Progenitor cell of endocrine pancreas (in vitro differentiated cells): ENCODE results near the gene NEO1. TPM values are rescaled to one million over a fixed set of nuclear protein-coding genes. Genes with fewer than 3 reads are reported as not detected.

ENCODE experiments used
- DNase-seq: peaks from one replicate; pipeline ENCODE4 v3.0.0; 2021; ENCODE audit warnings: low spot score; ENCODE audit not compliant: unreplicated experiment
- H3K27ac Mint-ChIP-seq: 2 replicates; pipeline ENCODE4 v1.8.0; 2021; ENCODE audit warnings: mild to moderate bottlenecking, moderate library complexity, mixed read lengths
- H3K27me3 Mint-ChIP-seq: 2 replicates; pipeline ENCODE4 v1.8.0; 2021; ENCODE audit warnings: mixed read lengths
- H3K36me3 Mint-ChIP-seq: 2 replicates; pipeline ENCODE4 v1.8.0; 2022; ENCODE audit warnings: mixed read lengths; ENCODE audit not compliant: insufficient read depth
- H3K4me1 Mint-ChIP-seq: 2 replicates; pipeline ENCODE4 v1.8.0; 2021; ENCODE audit warnings: low read depth, mixed read lengths
- H3K4me3 Mint-ChIP-seq: 2 replicates; pipeline ENCODE4 v1.8.0; 2021; ENCODE audit warnings: low read depth, mild to moderate bottlenecking, moderate library complexity, mixed read lengths
- H3K9me3 Mint-ChIP-seq: 2 replicates; pipeline ENCODE4 v1.8.0; 2021; ENCODE audit warnings: low read depth, mixed read lengths
- total RNA-seq: library from RNA; stranded (reverse); gene quantifications from 2 replicates; pipeline ENCODE4 v1.2.1, GENCODE V29; 2021
- TF ChIP-seq, protein P1 (sequence below): fragments of 200-600 bp; sonication (generic); IDR thresholded peaks from one replicate; pipeline ENCODE4 v1.5.0; 2021; ENCODE audit warnings: antibody characterized with exemption, mild to moderate bottlenecking; ENCODE audit not compliant: unreplicated experiment

Gene NEO1
- total RNA-seq, 1 donor from 2014 or later, result 118 TPM

DNA sequence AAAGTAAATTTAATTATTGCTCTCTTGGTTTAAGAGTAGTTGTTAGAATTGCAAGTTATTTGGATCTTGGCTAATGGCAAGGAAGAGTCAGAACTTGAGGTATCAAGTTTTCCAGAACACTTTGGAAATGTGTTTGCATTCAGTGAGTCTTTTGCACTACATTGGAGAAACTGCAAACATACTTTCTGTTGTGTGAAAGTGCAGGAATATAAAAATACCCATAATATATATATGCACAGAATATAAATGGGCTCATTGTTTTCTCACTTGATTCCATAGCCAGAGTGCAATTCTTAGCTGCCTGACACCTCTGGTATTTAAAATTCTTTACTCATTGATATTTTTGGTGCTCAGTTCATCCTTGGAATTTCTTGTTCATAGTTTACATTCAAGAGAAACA, 223.6 kb downstream of the NEO1 start:
- no peak for DNase-seq
- H3K27ac Mint-ChIP-seq, result no peak overlapping the region
- H3K9me3 Mint-ChIP-seq, result no peaks in the 10 kb centered on the region
- peaks cover 12% of the 10 kb centered on the region for H3K36me3 Mint-ChIP-seq
- TF ChIP-seq, protein P1, sequence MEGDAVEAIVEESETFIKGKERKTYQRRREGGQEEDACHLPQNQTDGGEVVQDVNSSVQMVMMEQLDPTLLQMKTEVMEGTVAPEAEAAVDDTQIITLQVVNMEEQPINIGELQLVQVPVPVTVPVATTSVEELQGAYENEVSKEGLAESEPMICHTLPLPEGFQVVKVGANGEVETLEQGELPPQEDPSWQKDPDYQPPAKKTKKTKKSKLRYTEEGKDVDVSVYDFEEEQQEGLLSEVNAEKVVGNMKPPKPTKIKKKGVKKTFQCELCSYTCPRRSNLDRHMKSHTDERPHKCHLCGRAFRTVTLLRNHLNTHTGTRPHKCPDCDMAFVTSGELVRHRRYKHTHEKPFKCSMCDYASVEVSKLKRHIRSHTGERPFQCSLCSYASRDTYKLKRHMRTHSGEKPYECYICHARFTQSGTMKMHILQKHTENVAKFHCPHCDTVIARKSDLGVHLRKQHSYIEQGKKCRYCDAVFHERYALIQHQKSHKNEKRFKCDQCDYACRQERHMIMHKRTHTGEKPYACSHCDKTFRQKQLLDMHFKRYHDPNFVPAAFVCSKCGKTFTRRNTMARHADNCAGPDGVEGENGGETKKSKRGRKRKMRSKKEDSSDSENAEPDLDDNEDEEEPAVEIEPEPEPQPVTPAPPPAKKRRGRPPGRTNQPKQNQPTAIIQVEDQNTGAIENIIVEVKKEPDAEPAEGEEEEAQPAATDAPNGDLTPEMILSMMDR, result no peak
- no peak overlapping the region for H3K4me3 Mint-ChIP-seq
- peaks cover 9% of the 10 kb centered on the region for H3K4me1 Mint-ChIP-seq
- H3K27me3 Mint-ChIP-seq, result no peaks in the 10 kb centered on the region

DNA sequence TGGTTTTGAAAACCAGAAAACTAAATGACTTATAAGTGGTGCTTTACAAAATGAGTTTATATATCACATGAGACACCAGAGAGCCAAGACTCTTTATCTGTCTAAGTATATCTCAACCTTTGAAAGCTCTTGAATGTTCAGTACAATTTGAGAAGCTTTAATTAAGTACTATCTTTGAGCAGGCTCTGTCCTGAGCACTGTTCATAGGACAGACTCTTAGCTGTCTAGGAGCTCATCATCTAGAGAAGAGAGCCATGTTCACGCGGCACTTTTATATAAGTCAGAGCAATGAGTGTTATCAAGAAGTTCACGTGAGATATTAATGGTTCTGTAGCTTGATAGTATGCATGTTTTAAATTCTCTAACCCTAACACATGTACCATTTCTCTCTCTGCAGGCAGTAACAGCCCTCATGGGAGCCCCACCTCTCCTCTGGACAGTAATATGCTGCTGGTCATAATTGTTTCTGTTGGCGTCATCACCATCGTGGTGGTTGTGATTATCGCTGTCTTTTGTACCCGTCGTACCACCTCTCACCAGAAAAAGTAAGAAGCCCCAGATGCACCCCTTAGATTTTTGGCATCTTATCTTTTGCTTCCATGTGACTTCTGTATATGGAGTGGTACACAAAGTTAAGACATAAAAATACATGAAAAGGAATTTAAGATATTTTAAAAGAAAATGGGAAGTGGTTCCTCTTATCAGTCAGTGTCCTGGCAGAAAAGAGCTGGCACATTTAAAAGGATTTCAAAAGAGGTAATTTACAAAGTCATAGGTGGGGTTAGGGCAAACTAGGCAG, 230.5 kb downstream of the NEO1 start:
- peaks cover 9% of the 10 kb centered on the region for H3K36me3 Mint-ChIP-seq
- no peak overlapping the region for H3K4me3 Mint-ChIP-seq
- TF ChIP-seq, protein P1, result no peak
- H3K4me1 Mint-ChIP-seq, result no peaks in the 10 kb centered on the region
- no peaks in the 10 kb centered on the region for H3K9me3 Mint-ChIP-seq
- no peaks in the 10 kb centered on the region for H3K27me3 Mint-ChIP-seq
- no peak for DNase-seq
- H3K27ac Mint-ChIP-seq, result no peak overlapping the region

DNA sequence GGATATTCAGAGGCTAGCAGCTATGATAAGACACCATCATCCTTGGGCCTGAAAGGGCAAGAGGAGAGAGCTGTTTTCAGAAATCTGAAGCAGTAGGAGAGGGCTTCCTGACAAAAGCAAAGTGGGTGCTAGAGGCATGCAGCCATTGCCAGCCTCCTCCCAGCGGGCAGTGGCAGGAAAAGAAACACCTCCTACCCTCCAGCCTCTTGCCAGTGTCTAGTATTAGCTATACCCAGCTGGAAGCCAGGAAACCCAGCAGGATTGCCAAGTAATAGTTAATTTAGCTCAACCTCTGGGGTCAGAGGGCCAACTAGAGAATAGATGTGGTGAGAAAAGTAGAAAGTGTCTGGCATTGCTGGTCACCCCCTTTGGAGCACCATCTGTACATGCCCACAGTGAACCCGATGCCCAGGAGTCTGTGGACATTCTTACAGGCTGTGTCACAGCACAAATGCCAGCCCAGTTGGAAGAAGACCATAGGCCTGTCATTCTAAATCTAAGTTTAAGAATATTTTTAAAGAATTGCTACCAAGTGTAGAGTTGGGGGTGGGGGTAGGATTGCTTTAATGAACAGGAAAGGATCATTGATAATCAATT, 231.2 kb downstream of the NEO1 start:
- Mint-ChIP-seq H3K36me3 (peaks cover 10% of the 10 kb centered on the region), H3K4me3 (no peak overlapping the region), H3K9me3 (no peaks in the 10 kb centered on the region), H3K27me3 (no peaks in the 10 kb centered on the region), H3K4me1 (no peaks in the 10 kb centered on the region), H3K27ac (no peak overlapping the region)
- no peak for DNase-seq
- TF ChIP-seq, protein P1, result no peak

DNA sequence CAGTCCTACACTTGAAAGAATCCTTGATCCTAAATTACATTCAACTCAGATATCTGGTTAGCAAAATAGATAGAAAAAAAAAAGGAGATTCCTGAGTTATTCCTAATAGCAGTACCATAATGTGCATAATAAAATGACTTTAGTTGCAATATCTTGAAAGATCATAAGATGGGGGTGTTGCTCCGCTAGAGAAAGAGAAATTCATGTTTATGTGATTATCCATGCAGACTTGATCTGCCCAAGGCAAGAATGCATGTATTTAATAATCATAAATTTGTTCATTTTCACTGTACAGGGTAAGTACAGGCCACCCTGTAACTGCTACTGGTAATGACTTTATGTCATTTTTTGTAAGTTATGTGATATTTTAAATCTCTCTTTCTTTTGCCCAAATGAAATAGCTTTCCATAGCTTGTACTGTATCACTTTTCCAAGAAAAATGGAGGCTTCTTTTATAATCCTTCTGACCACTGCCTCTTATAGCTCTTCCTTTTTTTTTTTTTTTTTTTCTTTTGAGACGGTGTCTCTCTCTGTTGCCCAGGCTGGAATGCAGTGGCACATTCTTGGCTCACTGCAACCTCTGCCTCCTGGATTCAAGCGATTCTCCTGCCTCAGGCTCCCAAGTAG, 231.9 kb downstream of the NEO1 start:
- peaks cover 14% of the 10 kb centered on the region for H3K36me3 Mint-ChIP-seq
- H3K27me3 Mint-ChIP-seq, result no peaks in the 10 kb centered on the region
- H3K9me3 Mint-ChIP-seq, result no peaks in the 10 kb centered on the region
- DNase-seq, result no peak
- no peaks in the 10 kb centered on the region for H3K4me1 Mint-ChIP-seq
- H3K4me3 Mint-ChIP-seq, result no peak overlapping the region
- TF ChIP-seq, protein P1, result no peak
- no peak overlapping the region for H3K27ac Mint-ChIP-seq

DNA sequence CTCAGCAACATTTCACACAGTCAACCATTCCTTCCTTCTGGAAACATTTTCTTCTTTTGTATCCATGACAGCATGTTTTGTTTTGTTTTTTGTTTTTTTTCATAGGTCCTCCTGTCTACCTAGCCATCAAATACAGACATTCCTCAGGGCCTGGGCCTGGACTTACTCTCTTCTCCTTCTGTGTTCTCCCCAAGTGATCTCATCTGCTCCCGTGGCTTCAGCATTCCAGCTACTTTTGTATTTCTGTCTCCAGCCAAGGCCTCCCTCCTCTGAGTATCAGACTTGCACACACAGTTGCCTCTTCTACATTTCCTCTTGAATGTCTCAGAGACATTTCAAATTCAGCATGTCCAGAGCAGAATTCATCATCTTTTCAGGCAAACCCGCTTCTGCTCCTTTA, 234.0 kb downstream of the NEO1 start:
- H3K36me3 Mint-ChIP-seq, result peaks cover 15% of the 10 kb centered on the region
- no peaks in the 10 kb centered on the region for H3K9me3 Mint-ChIP-seq
- H3K27ac Mint-ChIP-seq, result no peak overlapping the region
- H3K4me1 Mint-ChIP-seq, result no peaks in the 10 kb centered on the region
- DNase-seq, result no peak
- no peak overlapping the region for H3K4me3 Mint-ChIP-seq
- TF ChIP-seq, protein P1, result no peak
- H3K27me3 Mint-ChIP-seq, result no peaks in the 10 kb centered on the region
